HepG2 (cell line): ENCODE data around the gene PLEKHA3. TPM values are rescaled to one million over a fixed set of nuclear protein-coding genes. Genes with fewer than 3 reads are reported as not detected.

ENCODE experiments used
- AGO2 ChIP-seq: fragments of 200-400 bp; formaldehyde crosslinking; optimal IDR thresholded peaks from 2 replicates; pipeline ENCODE3; 2017; ENCODE audit warnings: mild to moderate bottlenecking, low read depth, low read length, moderate library complexity
- ATF1 ChIP-seq: IDR thresholded peaks from 2 replicates; pipeline ENCODE4 v1.6.1; 2016; ENCODE audit warnings: mild to moderate bottlenecking, control low read depth
- ETS1 ChIP-seq: sonication (generic); formaldehyde crosslinking; IDR thresholded peaks from 2 replicates; pipeline ENCODE4 v1.4.0; 2020; ENCODE audit warnings: missing genetic modification reagents
- GLI4 ChIP-seq: sonication (generic); formaldehyde crosslinking; IDR thresholded peaks from 2 replicates; pipeline ENCODE4 v1.5.1; 2020; ENCODE audit warnings: missing genetic modification reagents, mild to moderate bottlenecking, moderate library complexity, borderline replicate concordance
- JUND ChIP-seq: sonication (generic); formaldehyde crosslinking; IDR thresholded peaks from 2 replicates; pipeline ENCODE4 v1.8.0; 2022; ENCODE audit warnings: mild to moderate bottlenecking, missing genetic modification reagents
- NCOR1 ChIP-seq: fragments of 200-600 bp; sonication (generic); IDR thresholded peaks from 2 replicates; pipeline ENCODE4 v1.7.0; 2017; ENCODE audit warnings: antibody characterized with exemption, low read length, borderline replicate concordance
- NFE2L2 ChIP-seq: fragments of 150-350 bp; IDR thresholded peaks from 2 replicates; pipeline ENCODE4 v1.6.1; 2014; ENCODE audit warnings: low read length
- PPARG ChIP-seq: conservative IDR thresholded peaks from 2 replicates; pipeline ENCODE4 v1.6.1; 2016; ENCODE audit warnings: missing biosample characterization, missing genetic modification reagents
- RFXANK ChIP-seq: IDR thresholded peaks from 2 replicates; pipeline ENCODE4 v1.6.1; 2016
- SIX1 ChIP-seq: sonication (generic); formaldehyde crosslinking; IDR thresholded peaks from 2 replicates; pipeline ENCODE4 v1.4.0; 2020; ENCODE audit warnings: missing genetic modification reagents, borderline replicate concordance
- ZBTB26 ChIP-seq: IDR thresholded peaks from 2 replicates; pipeline ENCODE4 v1.6.1; 2016; ENCODE audit warnings: missing compliant biosample characterization, missing genetic modification reagents, borderline replicate concordance
- ZNF205 ChIP-seq: IDR thresholded peaks from 2 replicates; pipeline ENCODE4 v1.6.1; 2018; ENCODE audit warnings: missing biosample characterization, missing genetic modification reagents
- ZNF232 ChIP-seq: sonication (generic); formaldehyde crosslinking; IDR thresholded peaks from 2 replicates; pipeline ENCODE4 v1.4.0; 2020; ENCODE audit warnings: missing genetic modification reagents, borderline replicate concordance
- ZNF607 ChIP-seq: sonication (generic); formaldehyde crosslinking; IDR thresholded peaks from 2 replicates; pipeline ENCODE4 v1.5.1; 2020; ENCODE audit warnings: missing genetic modification reagents, mild to moderate bottlenecking, borderline replicate concordance
- ZNF766 ChIP-seq: sonication (generic); formaldehyde crosslinking; IDR thresholded peaks from 2 replicates; pipeline ENCODE4 v1.5.0; 2020; ENCODE audit warnings: missing genetic modification reagents, borderline replicate concordance
- polyA plus RNA-seq, 8 experiments: library from polyadenylated mRNA; depleted of rRNA in 3 of 8; stranded (reverse) in 7 of 8; unstranded in 1 of 8; fragments of >200 nt; fragmentation: Illumina TruSeq in 4 of 8; extraction: Trizol in 4 of 8; gene quantifications; 2 replicates each; pipeline versions ENCODE4 v1.2.1 to v1.2.3, GENCODE V29; 2011 to 2016; ENCODE audit warnings: low read depth in 4 of 8, missing spikeins in 1 of 8, mixed read lengths in 1 of 8; ENCODE audit not compliant: insufficient read depth in 1 of 8
- total RNA-seq, 5 experiments: library from RNA; depleted of rRNA; stranded (reverse); fragments of >200 nt; fragmentation: Illumina TruSeq; extraction: Trizol; gene quantifications; 2 replicates each; pipeline ENCODE4 v1.2.3, GENCODE V29; 2016; ENCODE audit warnings: low read depth in 1 of 5
- TF ChIP-seq, protein P1 (sequence below): sonication (generic); formaldehyde crosslinking; IDR thresholded peaks from 2 replicates; pipeline ENCODE4 v1.8.0; 2022; ENCODE audit warnings: mild to moderate bottlenecking, missing genetic modification reagents, moderate library complexity
- TF ChIP-seq, protein P2 (sequence below): sonication (generic); formaldehyde crosslinking; IDR thresholded peaks from 2 replicates; pipeline ENCODE4 v1.8.0; 2022; ENCODE audit warnings: missing genetic modification reagents, low read depth, mild to moderate bottlenecking, borderline replicate concordance
- TF ChIP-seq, protein P3 (sequence below): sonication (generic); formaldehyde crosslinking; IDR thresholded peaks from 2 replicates; pipeline ENCODE4 v1.4.0; 2020; ENCODE audit warnings: mild to moderate bottlenecking, low read depth, missing genetic modification reagents
- TF ChIP-seq, protein P4 (sequence below): sonication (generic); formaldehyde crosslinking; IDR thresholded peaks from 2 replicates; pipeline ENCODE4 v1.5.1; 2020; ENCODE audit warnings: missing genetic modification reagents, mild to moderate bottlenecking, borderline replicate concordance

PLEKHA3 gene
- total and polyA plus RNA-seq, 2 of the 13 experiments (the other 11 are each of a cell fraction or from before 2014, with no cell fraction given), result 11.7 to 23.1 TPM

DNA sequence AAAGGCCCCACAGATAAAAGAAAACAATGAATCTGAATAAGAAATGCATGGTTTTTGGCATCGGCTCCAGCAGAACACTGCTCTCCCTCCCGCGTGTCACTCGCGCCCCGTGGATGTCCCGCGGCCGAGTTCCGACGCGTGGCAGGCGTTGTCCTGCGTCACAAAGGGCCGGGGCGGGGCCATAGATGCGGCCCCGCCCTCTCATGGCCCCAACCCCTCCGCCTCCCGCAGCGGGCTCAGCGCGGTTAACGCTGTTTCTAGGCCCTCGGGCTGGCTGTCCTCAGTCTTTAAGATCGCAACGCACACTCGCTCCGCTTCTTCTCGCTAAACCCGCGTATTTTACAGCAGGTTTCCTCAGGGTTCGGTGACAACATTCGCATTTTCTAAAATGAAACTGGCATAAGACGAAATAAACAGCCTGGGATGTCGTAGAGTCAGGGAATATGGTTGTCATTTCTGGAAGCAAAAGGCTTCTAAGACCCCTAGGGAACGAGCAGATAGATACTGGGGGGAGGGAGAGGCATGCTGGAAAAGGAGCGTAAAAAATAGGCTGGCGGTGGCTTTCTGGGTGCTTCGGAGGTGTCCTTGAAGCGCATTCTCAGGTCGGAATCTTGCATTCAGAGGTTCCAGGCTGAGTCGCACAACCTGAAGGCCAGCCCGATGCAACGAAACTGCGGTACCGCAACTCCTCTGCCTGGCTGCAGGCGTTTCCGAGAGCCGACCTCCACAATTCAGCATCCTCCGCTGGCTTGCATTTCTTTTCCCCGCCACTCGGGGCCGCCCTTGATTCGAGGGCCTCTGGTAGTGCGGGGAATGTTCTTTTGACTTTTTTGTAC lies 1.6 kb upstream of the PLEKHA3 start, which contains the start of gene FKBP7 (continued):
- TF ChIP-seq, protein P1, sequence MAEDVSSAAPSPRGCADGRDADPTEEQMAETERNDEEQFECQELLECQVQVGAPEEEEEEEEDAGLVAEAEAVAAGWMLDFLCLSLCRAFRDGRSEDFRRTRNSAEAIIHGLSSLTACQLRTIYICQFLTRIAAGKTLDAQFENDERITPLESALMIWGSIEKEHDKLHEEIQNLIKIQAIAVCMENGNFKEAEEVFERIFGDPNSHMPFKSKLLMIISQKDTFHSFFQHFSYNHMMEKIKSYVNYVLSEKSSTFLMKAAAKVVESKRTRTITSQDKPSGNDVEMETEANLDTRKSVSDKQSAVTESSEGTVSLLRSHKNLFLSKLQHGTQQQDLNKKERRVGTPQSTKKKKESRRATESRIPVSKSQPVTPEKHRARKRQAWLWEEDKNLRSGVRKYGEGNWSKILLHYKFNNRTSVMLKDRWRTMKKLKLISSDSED (CRISPR knock-in tag), result no peak
- TF ChIP-seq ETS1 (CRISPR knock-in tag) (peak; percentile 93), ZNF766 (CRISPR knock-in tag) (peak; percentile 79; the same call in 1 of the 2 replicates), ZNF205 (CRISPR knock-in tag) (0 out of 2 replicates have a peak, but pooled peaks have one; percentile 16), ZBTB26 (CRISPR knock-in tag) (peak; percentile 73; the same call in 1 of the 2 replicates), AGO2 (peak; percentile 49), SIX1 (CRISPR knock-in tag) (no peak), JUND (CRISPR knock-in tag) (no peak), ZNF232 (CRISPR knock-in tag) (peak; percentile 95; the same call in 1 of the 2 replicates), NFE2L2 (no peak), GLI4 (CRISPR knock-in tag) (peak; percentile 89; the same call in 1 of the 2 replicates), RFXANK (CRISPR knock-in tag) (0 out of 2 replicates have a peak, but pooled peaks have one; percentile 35), ATF1 (CRISPR knock-in tag) (peak; percentile 85), NCOR1 (no peak; the same call in 1 of the 2 replicates), ZNF607 (CRISPR knock-in tag) (no peak; the same call in 1 of the 2 replicates), PPARG (CRISPR knock-in tag) (peak; percentile 48; the same call in 1 of the 2 replicates)
- TF ChIP-seq, protein P2, sequence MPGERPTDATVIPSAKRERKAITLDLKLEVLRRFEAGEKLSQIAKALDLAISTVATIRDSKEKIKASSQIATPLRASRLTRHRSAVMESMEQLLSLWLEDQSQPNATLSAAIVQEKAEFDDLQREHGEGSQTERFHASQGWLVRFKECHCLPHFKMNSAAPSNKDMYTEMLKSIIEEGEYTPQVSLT (CRISPR knock-in tag), result no peak
- TF ChIP-seq, protein P3, sequence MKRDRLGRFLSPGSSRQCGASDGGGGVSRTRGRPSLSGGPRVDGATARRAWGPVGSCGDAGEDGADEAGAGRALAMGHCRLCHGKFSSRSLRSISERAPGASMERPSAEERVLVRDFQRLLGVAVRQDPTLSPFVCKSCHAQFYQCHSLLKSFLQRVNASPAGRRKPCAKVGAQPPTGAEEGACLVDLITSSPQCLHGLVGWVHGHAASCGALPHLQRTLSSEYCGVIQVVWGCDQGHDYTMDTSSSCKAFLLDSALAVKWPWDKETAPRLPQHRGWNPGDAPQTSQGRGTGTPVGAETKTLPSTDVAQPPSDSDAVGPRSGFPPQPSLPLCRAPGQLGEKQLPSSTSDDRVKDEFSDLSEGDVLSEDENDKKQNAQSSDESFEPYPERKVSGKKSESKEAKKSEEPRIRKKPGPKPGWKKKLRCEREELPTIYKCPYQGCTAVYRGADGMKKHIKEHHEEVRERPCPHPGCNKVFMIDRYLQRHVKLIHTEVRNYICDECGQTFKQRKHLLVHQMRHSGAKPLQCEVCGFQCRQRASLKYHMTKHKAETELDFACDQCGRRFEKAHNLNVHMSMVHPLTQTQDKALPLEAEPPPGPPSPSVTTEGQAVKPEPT, result no peak
- TF ChIP-seq, protein P4, sequence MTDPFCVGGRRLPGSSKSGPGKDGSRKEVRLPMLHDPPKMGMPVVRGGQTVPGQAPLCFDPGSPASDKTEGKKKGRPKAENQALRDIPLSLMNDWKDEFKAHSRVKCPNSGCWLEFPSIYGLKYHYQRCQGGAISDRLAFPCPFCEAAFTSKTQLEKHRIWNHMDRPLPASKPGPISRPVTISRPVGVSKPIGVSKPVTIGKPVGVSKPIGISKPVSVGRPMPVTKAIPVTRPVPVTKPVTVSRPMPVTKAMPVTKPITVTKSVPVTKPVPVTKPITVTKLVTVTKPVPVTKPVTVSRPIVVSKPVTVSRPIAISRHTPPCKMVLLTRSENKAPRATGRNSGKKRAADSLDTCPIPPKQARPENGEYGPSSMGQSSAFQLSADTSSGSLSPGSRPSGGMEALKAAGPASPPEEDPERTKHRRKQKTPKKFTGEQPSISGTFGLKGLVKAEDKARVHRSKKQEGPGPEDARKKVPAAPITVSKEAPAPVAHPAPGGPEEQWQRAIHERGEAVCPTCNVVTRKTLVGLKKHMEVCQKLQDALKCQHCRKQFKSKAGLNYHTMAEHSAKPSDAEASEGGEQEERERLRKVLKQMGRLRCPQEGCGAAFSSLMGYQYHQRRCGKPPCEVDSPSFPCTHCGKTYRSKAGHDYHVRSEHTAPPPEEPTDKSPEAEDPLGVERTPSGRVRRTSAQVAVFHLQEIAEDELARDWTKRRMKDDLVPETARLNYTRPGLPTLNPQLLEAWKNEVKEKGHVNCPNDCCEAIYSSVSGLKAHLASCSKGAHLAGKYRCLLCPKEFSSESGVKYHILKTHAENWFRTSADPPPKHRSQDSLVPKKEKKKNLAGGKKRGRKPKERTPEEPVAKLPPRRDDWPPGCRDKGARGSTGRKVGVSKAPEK (CRISPR knock-in tag), result peak; percentile 41; the same call in 1 of the 2 replicates
